Tibial nerve (tissue), 4 donors: ENCODE measurements around the gene PTPN2. TPM values are rescaled to one million over a fixed set of nuclear protein-coding genes. Genes with fewer than 3 reads are reported as not detected.

Source experiments
- DNase-seq, 2 donors: peaks; one replicate each; pipeline ENCODE4 v3.0.0-alpha.2; 2019; ENCODE audit warnings: low spot score in 2 of 2
- H3K27ac ChIP-seq, 4 donors: fragments of 200-600 bp; sonication (generic) in 3 of 4; one replicate each; pipeline ENCODE4 v1.5.1; 2017 to 2019; ENCODE audit warnings: mild to moderate bottlenecking in 1 of 4
- H3K27me3 ChIP-seq, 2 donors: fragments of 200-600 bp; sonication (generic) in 1 of 2; one replicate each; pipeline versions ENCODE4 v1.5.1 to v1.6.0; 2017 to 2019
- H3K36me3 ChIP-seq, 3 donors: fragments of 200-600 bp; sonication (generic); one replicate each; pipeline ENCODE4 v1.5.1; 2018 to 2019
- H3K4me1 ChIP-seq, 4 donors: fragments of 200-600 bp; sonication (generic) in 3 of 4; one replicate each; pipeline ENCODE4 v1.5.1; 2017 to 2019
- H3K4me3 ChIP-seq, 4 donors: fragments of 200-600 bp; sonication (generic) in 3 of 4; one replicate each; pipeline ENCODE4 v1.5.1; 2017 to 2019; ENCODE audit warnings: mild to moderate bottlenecking in 1 of 4, moderate library complexity in 1 of 4
- H3K9me3 ChIP-seq, 4 donors: fragments of 200-600 bp; sonication (generic) in 3 of 4; one replicate each; pipeline ENCODE4 v1.5.1; 2017 to 2019
- CTCF ChIP-seq, 5 experiments: fragments of 200-600 bp in 3 of 5; fragments of 450-650 bp in 2 of 5; sonication (generic) in 3 of 5; IDR thresholded peaks; one replicate each; pipeline ENCODE4 v1.5.1; 2016 to 2019; ENCODE audit warnings: antibody characterized with exemption in 5 of 5, mild to moderate bottlenecking in 3 of 5, moderate library complexity in 2 of 5
- EP300 ChIP-seq, 2 donors: sonication (generic); formaldehyde crosslinking; IDR thresholded peaks; one replicate each; pipeline ENCODE4 v1.6.1; 2017; ENCODE audit warnings: antibody characterized with exemption in 2 of 2, mild to moderate bottlenecking in 1 of 2
- POLR2A ChIP-seq, 2 donors: fragments of 450-650 bp; IDR thresholded peaks; one replicate each; pipeline ENCODE4 v1.6.1; 2017; ENCODE audit warnings: antibody characterized with exemption in 2 of 2, mild to moderate bottlenecking in 2 of 2, moderate library complexity in 2 of 2
- WGBS, 2 donors: methylation state at CpG; one replicate each; pipeline ENCODE4 v1.1.5; 2018; 5-methylcytosine and 5-hydroxymethylcytosine counted together
- total RNA-seq, 4 donors: library from RNA; depleted of rRNA; stranded (reverse); fragments of >200 nt; gene quantifications; one replicate each; pipeline ENCODE4 v1.1.0, GENCODE V29; 2016

The PTPN2 gene
- total RNA-seq, 4 donors from 2014 or later, result 12.9 to 50.5 (median 30.7) TPM

- Histone ChIP-seq H3K4me1 (no peaks in the 10 kb centered on the region), H3K36me3 (peaks cover 0 to 90% (median 0%) of the 10 kb centered on the region in 3 donors), H3K4me3 (no peak overlapping the region), H3K27me3 (no peaks in the 10 kb centered on the region), H3K27ac (no peak overlapping the region), H3K9me3 (peaks cover 0 to 20% (median 9%) of the 10 kb centered on the region in 4 donors)
- 97 to 100% methylated on average over 4 of the region's 4 CpGs for WGBS, 2 donors
- DNase-seq, result no peak
- TF ChIP-seq EP300 (IDR thresholded peaks at IDR 0.05) (no peak), POLR2A (IDR thresholded peaks at IDR 0.05) (no peak), CTCF (IDR thresholded peaks at IDR 0.05) (no peak)
These were observed 55.7 kb downstream of the PTPN2 start for GRCh38 chr18:12828116-12829051.

- 94 to 96% methylated on average over 3 of the region's 3 CpGs for WGBS, 2 donors
- Histone ChIP-seq H3K36me3 (peaks cover 0 to 82% (median 0%) of the 10 kb centered on the region in 3 donors), H3K4me1 (no peaks in the 10 kb centered on the region), H3K9me3 (peaks cover 0 to 20% (median 9%) of the 10 kb centered on the region in 4 donors), H3K4me3 (no peak overlapping the region), H3K27ac (no peak overlapping the region), H3K27me3 (no peaks in the 10 kb centered on the region)
- DNase-seq, result no peak
- no peak for TF ChIP-seq EP300 (IDR thresholded peaks at IDR 0.05)
- TF ChIP-seq POLR2A (IDR thresholded peaks at IDR 0.05), result no peak
- no peak for TF ChIP-seq CTCF (IDR thresholded peaks at IDR 0.05)
These were observed 56.4 kb downstream of the PTPN2 start for GRCh38 chr18:12827588-12827987.

GRCh38 chr18:12825230-12825629 is 58.8 kb downstream of the PTPN2 start:
- H3K27ac ChIP-seq, result no peak overlapping the region
- H3K36me3 ChIP-seq, result peaks cover 0 to 62% (median 0%) of the 10 kb centered on the region in 3 donors
- H3K9me3 ChIP-seq, result peaks cover 0 to 20% (median 9%) of the 10 kb centered on the region in 4 donors
- no peak for DNase-seq
- WGBS, 2 donors, result 93 to 96% methylated on average over 2 of the region's 2 CpGs
- H3K27me3 ChIP-seq, result no peaks in the 10 kb centered on the region
- TF ChIP-seq POLR2A (IDR thresholded peaks at IDR 0.05), result no peak
- H3K4me1 ChIP-seq, result peaks cover 0 to 4% (median 0%) of the 10 kb centered on the region in 4 donors
- H3K4me3 ChIP-seq, result no peak overlapping the region

- Histone ChIP-seq H3K27ac (no peak overlapping the region), H3K27me3 (no peaks in the 10 kb centered on the region), H3K4me1 (peaks cover 0 to 4% (median 0%) of the 10 kb centered on the region in 4 donors), H3K36me3 (peaks cover 0 to 51% (median 0%) of the 10 kb centered on the region in 3 donors), H3K9me3 (peaks cover 0 to 19% (median 9%) of the 10 kb centered on the region in 4 donors), H3K4me3 (no peak overlapping the region)
- WGBS, 2 donors, result 92 to 95% methylated on average over 2 of the region's 2 CpGs
- TF ChIP-seq POLR2A (IDR thresholded peaks at IDR 0.05), result no peak
- TF ChIP-seq CTCF (IDR thresholded peaks at IDR 0.05), result no peak
- TF ChIP-seq EP300 (IDR thresholded peaks at IDR 0.05), result no peak
- no peak for DNase-seq
These were observed 60.1 kb downstream of the PTPN2 start for GRCh38 chr18:12823892-12824291.

DNA sequence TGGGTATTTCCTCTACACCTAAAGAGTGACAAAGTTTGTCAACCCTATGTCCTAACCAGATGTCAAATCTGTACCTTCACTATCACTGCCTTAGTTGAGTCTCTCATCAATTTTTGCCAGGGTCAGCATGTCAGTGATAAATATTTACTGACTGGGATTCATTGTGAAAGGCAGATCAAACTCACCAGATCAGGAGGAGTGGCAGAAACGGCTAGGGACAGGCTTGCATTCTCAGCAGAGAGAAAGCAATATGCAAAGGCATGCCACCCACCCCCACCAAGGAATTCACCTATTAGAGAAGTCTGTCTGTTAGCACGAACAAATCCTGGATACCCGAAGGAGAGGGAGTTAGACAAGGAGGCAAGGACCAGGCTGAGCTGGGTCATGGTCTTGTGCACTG is 62.6 kb downstream of the PTPN2 start:
- Histone ChIP-seq H3K36me3 (peaks cover 0 to 35% (median 0%) of the 10 kb centered on the region in 3 donors), H3K9me3 (no peaks in the 10 kb centered on the region), H3K27me3 (no peaks in the 10 kb centered on the region), H3K4me1 (peaks cover 0 to 4% (median 0%) of the 10 kb centered on the region in 4 donors), H3K4me3 (no peak overlapping the region), H3K27ac (no peak overlapping the region)
- no peak for DNase-seq
- TF ChIP-seq CTCF (IDR thresholded peaks at IDR 0.05), result no peak
- no peak for TF ChIP-seq POLR2A (IDR thresholded peaks at IDR 0.05)
- TF ChIP-seq EP300 (IDR thresholded peaks at IDR 0.05), result no peak
- WGBS, 2 donors, result 40 to 49% methylated on average over 3 of the region's 3 CpGs
